ENCODE data around the gene KLC1.

Gene KLC1

GRCh38 chr14:103693515-103693914 lies 64.5 kb downstream of the KLC1 start:
- no peak for DNase-seq

- DNase-seq: no peak
Observed at GRCh38 chr14:103694572-103695026, 65.6 kb downstream of the KLC1 start.

DNA sequence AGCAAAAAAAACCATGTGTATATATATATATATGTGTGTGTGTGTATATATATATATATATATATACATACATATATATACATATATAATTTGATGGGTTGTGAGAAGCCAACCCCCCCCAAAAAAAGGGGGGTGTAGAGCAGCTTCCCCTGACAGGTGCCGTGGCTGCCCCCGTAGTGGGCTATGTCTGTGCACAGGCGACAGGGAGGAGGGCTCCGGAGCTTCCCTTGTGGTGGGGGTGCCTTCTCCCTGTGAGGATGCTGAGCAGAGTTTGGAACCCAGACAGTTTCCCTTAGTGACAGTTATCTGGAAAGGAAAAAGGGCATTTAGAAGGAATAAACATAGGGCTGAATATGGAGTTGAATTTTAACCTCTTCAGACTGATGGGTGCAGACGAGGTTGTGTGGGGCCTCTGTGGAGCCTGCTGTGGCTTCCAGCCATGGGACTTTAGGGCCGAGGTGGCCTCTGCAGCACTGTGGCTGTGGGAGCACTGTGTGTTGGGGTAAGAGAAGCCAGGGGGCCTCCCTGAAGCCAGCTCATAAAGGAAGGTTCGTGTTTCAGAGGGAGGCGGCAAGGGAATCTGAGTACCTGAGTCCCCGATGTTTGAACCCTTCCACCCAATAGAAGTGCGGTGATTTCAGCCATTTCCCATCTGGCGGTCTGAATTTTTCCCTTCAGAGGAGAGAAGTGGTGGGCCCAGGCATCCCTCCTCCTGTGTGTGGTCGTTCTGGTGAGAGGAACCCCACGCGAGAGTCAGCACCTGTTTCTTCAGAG lies 66.5 kb downstream of the KLC1 start:
- no peak for DNase-seq

GRCh38 chr14:103696070-103696402 lies 67.0 kb downstream of the KLC1 start:
- no peak for DNase-seq

GRCh38 chr14:103696466-103697071 lies 67.6 kb downstream of the KLC1 start:
- peak; percentile 45 for DNase-seq

DNA sequence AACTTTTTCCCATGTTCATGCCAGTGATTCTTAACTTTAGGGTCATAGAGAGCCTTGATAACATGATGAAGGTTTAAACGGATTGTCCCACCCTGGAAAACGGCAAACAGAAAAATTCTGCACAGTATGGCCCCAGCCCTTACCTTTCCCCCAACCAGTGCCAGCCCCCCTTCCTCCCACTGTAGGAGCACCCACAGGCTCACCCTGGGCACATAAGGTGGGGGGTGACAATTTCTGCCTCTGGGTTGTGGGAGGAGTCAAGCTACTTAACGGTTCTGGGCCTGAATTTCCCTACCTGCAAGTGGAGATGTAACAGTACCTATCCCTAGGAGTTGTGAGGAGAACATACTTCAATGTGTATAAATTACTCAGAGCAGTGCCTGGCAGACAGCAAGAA lies 68.2 kb downstream of the KLC1 start:
- DNase-seq: no peak

- no peak for DNase-seq
Observed at GRCh38 chr14:103697603-103698379, 68.8 kb downstream of the KLC1 start.

- DNase-seq: no peak
Observed at GRCh38 chr14:103698380-103699260, 69.6 kb downstream of the KLC1 start.

- no peak for DNase-seq
Observed at GRCh38 chr14:103699261-103699661, 70.2 kb downstream of the KLC1 start.

DNA sequence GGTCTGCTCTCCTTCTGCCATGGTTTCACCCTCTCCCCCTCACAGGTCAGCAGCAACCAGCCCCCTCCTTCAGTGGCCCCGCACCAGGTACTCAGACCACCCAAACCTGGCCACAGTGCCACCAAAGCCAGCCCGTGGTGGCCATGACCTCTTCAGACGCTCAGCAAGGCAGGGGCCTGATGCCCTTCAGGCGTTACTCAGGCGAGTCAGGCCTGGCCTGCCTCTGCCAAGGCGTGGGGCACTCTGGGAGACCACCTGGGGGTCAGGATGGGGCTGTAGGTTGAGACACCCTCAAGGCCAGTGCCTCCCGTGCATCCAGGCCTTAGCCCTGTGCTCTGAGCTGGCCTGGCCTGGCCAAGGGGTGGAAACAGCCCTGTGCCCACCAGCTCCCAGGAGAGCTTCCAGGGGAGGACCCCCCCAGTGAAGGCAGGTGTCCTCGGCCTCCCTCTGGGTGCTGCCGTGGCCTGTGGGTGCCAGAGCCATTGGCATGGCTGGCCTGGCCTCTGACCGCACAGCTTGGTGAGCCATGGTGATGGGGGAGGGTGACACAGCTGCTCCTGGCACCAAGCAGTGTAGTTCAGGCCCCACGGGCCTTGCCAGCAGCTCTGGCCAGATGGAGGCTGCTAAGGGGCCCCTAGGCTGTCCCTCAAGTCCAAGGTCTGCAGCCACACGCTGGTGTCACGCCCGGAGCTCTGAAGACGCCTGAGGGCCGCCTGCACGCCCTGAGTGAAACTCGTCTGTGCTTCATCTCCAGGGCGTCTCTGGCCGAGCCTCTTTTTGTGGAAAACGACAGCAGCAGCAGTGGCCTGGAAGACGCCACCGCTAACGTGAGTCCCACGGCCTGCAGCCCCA lies 71.1 kb downstream of the KLC1 start:
- no peak for DNase-seq

DNA sequence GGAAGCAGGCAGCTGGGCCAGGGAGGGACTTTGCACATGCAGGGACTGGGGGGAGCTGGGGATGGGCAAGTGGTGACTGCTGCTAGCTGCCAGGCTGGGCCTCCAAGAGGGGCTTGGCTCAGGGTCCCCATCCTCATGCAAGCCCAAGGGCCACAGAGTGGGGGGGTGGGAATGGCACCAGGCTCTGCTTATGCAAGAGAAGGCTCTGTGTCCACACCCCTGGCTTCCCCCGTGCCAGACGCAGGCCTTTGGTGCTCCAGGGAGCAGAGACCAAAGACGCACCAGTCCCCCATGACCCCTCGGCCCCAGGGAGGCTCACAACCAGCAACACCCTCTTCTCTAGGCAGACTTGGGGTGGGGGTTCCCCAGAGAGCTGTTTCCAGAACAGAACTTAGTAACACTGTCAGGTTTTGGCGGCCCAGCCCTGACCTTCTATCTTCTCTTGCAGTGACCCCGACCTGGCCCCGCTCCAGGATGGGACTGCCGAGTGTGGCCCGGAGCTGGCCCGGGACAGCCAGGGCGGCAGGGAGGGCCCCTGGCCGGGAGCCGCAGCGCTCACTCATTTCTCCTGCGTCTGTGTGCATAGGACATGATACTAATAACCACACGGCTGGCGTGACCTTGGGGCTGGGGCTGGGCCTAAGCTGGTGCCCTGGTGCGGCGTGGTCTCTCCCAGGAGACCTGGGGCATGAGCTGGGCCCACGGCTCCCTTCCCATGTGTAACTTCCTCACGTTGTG lies 71.9 kb downstream of the KLC1 start:
- no peak for DNase-seq

DNA sequence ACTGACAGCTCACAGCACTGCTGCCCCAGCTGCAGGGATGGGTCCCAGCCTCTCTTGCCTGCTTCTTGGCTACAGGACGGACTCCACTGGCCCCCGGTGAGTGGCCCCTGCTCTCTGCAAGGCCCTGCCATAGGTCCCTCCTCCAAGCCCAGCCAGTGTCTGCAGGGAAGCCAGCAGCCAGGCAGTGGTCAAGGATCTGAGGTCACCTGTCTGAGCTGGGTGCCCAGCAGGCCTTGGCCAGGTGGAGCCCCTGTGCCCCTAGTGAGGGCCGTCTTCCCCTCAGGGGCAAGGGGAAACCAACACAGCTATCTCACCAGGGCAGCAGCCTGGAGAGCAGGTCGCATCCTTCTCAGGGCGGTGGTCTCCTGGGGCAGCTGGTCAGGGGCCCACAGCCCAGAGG lies 73.1 kb downstream of the KLC1 start:
- no peak for DNase-seq

- DNase-seq: no peak
Observed at GRCh38 chr14:103702497-103703432, 73.8 kb downstream of the KLC1 start.

DNA sequence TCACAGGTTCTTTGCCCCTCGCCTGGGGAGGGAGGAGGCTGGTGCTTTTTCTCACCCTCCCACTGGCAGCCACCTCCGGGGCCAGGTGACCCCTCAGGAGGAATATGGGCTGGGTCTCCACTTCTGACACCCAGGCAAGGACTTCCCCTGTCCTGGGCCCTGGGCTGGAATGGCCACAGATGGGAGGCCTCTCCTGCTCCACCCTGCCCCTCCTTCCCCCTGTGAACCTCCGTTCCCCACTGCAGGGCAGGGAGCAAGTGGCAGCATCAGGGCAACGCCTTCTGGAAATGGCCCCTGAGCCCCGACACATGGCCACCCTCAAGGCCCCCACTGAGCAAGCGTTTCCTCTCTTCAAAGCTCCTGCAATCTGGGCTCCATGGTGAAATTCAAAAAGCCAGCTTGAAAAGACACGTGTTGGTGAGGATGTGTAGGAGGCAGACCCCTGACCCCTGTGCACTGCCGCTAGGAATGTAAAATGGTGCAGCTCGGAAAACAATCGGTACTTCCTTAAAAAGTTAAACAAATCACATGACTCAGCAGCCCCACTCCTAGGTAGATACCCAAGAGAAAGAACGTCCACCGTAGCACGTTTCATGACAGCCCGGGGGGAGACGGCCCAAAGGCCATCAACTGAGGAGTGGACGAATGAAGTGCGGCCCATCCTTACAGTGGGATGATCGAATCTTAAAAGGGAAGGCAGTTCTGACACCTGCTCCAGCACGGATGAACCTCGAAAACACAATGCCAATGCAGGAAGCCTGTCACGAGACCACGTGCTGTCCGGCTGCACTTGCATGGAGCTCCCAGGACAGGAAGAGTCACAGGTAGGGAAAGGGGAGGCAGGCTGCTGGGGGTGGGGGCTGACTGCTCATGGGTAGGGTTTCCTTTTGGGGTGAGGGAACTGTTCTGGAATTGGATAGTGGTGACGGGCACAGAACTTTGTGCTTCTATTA lies 74.7 kb downstream of the KLC1 start:
- DNase-seq: no peak

DNA sequence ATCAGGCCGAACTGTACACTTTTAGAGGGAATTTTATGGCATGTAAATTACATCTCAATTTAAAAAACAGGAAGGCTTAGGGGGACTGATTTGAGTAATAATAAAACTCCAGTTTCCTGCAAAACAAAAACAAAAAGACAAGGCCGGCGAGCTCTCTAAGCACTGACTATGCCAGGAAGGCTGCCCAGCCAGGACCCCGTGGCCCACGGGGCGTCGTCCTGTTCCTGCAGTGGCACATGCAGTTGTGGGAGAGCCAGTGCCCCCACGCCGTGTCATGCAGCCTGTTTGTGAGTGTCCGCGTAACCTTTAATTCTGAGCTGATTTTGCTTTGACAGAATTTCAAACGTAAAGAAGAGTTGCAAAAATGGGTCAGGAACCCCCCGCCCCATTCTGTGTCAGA lies 75.7 kb downstream of the KLC1 start:
- DNase-seq: no peak

GRCh38 chr14:103705118-103705503 lies 76.1 kb downstream of the KLC1 start:
- no peak for DNase-seq

GRCh38 chr14:103705504-103706284 lies 76.7 kb downstream of the KLC1 start:
- DNase-seq: no peak
